Neuron (in vitro differentiated cells): ENCODE data around the gene ATRX.
"Not testable (repeated sequence)": the region's sequence is repeated elsewhere in the genome, so short reads cannot be mapped to it uniquely, and the experiment has no call there.

Experiments used
- H2AFZ ChIP-seq: one replicate; pipeline ENCODE4 v1.6.1; 2013; ENCODE audit warnings: low read depth, mild to moderate bottlenecking, inconsistent platforms, low read length, moderate library complexity
- H3K27me3 ChIP-seq: one replicate; pipeline ENCODE4 v1.6.1; 2013; ENCODE audit warnings: low read length; ENCODE audit not compliant: insufficient read depth
- H3K36me3 ChIP-seq: one replicate; pipeline ENCODE4 v1.6.1; 2013; ENCODE audit warnings: low read length; ENCODE audit not compliant: insufficient read depth
- H3K4me1 ChIP-seq: one replicate; pipeline ENCODE4 v1.6.1; 2013; ENCODE audit warnings: low read length; ENCODE audit not compliant: insufficient read depth
- H3K4me3 ChIP-seq: 2 replicates; pipeline ENCODE4 v1.5.1; 2013; ENCODE audit warnings: mild to moderate bottlenecking, low read length, moderate library complexity
- H3K9me3 ChIP-seq: one replicate; pipeline ENCODE4 v1.6.1; 2013; ENCODE audit warnings: low read length

Gene ATRX

DNA sequence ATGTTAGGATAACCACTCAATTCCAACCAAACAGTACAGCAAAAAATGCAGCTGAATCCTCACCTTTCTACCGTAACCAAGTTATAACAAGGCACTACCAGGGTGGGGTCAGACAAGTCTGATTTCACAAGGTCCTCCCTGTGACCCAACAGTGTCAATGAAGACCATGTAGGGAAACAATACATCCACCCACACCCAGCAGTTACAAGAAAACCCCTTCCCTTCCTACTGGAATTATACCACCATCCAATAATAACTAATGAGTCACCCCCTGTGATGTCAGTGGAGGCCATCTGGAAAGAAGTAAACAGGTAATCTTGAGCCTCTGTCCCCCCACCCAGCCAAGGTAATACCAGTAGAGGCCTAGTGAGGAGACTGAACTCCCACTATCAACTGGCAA lies 221.2 kb downstream of the ATRX start:
- Histone ChIP-seq H3K4me1 (no peaks in the 10 kb centered on the region), H3K27me3 (no peaks in the 10 kb centered on the region), H2AFZ (no peak overlapping the region), H3K4me3 (no peak overlapping the region), H3K36me3 (peaks cover 6% of the 10 kb centered on the region), H3K9me3 (peaks cover 4% of the 10 kb centered on the region)

DNA sequence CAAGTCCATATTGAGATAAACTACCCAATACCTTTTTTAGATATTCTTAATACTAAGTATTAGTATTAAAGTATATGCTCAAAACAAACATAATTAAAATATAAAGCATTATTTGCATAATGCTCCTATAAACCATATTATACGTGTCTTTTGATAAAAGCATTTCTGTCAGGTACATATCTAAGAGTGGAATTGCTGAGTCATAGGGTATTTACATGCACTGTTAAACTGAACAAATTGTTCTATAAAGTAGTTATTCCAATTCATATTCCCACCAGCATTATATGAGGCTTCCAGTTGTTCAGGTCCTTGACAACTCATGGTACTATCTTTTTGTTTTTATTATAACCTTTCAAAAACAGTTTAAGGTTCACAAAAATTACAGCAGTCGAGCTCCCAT lies 224.6 kb downstream of the ATRX start:
- Histone ChIP-seq H2AFZ (no peak overlapping the region), H3K4me3 (no peak overlapping the region), H3K36me3 (peaks cover 9% of the 10 kb centered on the region), H3K4me1 (no peaks in the 10 kb centered on the region), H3K9me3 (peaks cover 2% of the 10 kb centered on the region), H3K27me3 (no peaks in the 10 kb centered on the region)

DNA sequence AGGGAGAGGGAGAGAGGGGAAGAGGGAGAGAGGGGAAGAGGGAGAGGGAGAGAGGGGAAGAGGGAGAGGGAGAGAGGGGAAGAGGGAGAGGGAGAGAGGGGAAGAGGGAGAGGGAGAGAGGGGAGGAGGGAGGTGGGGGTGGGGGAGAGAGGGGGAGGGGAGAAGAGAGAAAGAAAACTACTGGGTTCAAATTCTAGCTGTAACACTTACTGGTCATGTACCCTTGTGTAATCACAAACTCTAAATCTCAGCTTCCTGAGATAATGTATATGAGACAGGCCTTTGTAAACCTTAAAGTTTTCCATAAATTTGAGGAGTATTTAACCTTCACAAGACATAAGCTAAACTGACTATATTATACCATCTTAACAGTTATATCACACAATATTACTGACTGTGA lies 229.7 kb downstream of the ATRX start:
- H3K9me3 ChIP-seq = no peaks in the 10 kb centered on the region
- H3K4me1 ChIP-seq = no peaks in the 10 kb centered on the region
- peaks cover 3% of the 10 kb centered on the region for H3K36me3 ChIP-seq
- H3K27me3 ChIP-seq = no peaks in the 10 kb centered on the region
- no peak overlapping the region for H3K4me3 ChIP-seq
- H2AFZ ChIP-seq = no peak overlapping the region

DNA sequence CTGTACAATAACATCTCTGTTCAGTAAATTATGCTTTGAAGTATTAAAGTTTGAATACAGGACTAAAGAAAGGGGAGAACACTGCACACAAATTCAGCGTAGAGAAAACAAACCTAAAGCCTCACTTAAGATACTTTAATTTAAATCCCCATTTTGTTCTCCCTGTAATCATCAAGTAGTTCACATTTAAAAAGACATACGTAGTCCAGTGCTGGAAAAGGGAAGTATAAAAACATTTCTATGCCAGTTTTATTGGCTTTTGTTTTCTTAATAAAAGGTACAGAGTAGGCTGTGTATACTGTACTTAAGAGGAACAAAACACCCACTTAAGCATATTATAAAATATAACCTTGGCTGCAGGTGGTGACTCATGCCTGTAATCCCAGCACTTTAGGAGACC lies 237.3 kb downstream of the ATRX start:
- no peak overlapping the region for H3K4me3 ChIP-seq
- H3K9me3 ChIP-seq = no peaks in the 10 kb centered on the region
- peaks cover 4% of the 10 kb centered on the region for H3K36me3 ChIP-seq
- no peaks in the 10 kb centered on the region for H3K27me3 ChIP-seq
- H2AFZ ChIP-seq = no peak overlapping the region
- H3K4me1 ChIP-seq = no peaks in the 10 kb centered on the region

DNA sequence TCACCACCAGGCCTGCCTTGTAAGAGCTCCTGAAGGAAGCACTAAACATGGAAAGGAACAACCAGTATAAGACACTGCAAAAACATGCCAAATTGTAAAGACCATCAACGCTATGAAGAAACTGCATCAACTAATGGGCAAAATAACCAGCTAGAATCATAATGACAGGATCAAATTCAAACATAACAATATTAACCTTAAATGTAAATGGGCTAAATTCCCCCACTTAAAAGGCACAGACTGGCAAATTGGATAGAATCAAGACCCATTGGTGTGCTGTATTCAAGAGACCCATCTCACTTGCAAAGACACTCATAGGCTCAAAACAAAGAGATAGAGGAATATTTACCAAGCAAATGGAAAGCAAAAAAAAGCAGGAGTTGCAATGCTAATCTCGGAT lies 246.2 kb downstream of the ATRX start:
- H3K4me3 ChIP-seq, H3K4me1 ChIP-seq, H3K36me3 ChIP-seq, H3K9me3 ChIP-seq, H3K27me3 ChIP-seq, H2AFZ ChIP-seq: not testable (repeated sequence)

DNA sequence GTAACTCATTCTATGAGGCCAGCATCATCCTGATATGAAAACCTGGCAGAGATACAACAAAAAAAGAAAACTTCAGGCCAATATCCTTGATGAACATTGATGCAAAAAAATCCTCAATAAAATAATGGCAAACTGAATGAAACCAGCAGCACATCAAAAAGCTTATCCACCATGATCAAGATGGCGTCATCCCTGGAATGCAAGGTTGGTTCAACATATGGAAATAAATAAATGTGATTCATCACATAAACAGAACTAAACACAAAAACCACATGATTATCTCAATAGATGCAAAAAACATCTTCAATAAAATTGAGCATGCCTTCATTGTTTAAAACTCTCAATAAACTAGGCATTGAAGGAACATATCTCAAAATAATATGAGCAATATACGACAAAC lies 254.8 kb downstream of the ATRX start:
- not testable (repeated sequence) for H3K4me1 ChIP-seq, H3K9me3 ChIP-seq, H2AFZ ChIP-seq, H3K36me3 ChIP-seq, H3K27me3 ChIP-seq, H3K4me3 ChIP-seq

DNA sequence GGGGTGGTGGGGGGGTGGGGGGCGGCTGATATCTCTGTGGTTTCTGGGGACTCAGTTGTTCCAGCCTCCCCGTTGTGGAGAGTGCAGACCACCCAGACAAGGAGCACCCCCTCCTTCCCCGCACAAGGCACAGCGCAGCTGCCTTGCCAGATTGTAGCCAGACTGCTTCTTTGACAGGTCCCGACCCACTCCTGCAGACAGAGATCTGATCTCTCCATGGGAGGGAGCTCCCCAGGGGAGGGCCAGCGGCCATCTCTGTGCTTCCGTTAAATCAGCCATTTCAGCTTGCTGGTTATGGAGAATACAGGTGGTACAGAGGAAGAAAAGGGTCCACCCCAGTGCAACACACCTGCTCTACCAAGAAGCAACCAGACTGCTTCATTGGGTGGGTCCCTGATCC lies 258.0 kb downstream of the ATRX start:
- Histone ChIP-seq H3K9me3 (no peaks in the 10 kb centered on the region), H3K4me1 (no peaks in the 10 kb centered on the region), H3K27me3 (no peaks in the 10 kb centered on the region), H2AFZ (no peak overlapping the region), H3K4me3 (no peak overlapping the region), H3K36me3 (peaks cover 3% of the 10 kb centered on the region)

DNA sequence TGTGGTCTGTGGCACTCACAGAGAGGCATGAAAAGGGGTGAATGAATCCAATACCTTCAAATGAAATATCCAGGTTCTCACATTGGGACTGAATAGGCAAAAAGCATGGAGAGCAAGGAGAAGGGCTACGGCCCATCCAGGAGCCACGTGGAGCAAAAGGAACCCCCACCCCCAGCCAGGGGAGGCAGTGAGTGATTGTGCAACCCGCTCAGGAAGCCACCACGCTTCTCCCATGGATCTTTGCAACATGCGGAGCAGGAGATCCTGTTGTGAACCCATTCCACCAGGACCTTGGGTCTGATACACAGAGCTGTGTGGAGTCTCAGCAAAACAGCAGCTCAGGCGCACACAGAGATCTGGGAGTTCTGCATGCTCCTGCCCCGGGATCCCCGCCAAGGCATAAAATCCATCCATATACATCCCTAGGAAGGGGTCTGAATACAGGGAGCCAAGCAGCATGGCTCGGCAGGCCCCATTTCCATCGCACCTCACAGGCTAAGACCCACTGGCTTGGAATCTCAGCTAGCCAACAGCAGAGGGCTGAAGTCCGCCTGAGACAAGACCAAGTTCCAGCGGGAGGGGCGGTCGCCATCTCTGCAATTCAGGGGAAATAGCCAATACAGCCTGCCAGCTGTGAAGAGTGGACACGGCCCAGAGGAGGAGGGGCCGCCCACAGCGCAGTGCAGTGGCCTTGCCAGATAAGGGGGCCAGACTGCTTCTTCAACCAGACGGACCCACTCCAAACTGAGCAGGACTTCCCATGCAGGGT lies 258.6 kb downstream of the ATRX start:
- no peak overlapping the region for H2AFZ ChIP-seq
- no peaks in the 10 kb centered on the region for H3K27me3 ChIP-seq
- no peaks in the 10 kb centered on the region for H3K4me1 ChIP-seq
- H3K36me3 ChIP-seq = peaks cover 4% of the 10 kb centered on the region
- H3K9me3 ChIP-seq = no peaks in the 10 kb centered on the region
- no peak overlapping the region for H3K4me3 ChIP-seq

DNA sequence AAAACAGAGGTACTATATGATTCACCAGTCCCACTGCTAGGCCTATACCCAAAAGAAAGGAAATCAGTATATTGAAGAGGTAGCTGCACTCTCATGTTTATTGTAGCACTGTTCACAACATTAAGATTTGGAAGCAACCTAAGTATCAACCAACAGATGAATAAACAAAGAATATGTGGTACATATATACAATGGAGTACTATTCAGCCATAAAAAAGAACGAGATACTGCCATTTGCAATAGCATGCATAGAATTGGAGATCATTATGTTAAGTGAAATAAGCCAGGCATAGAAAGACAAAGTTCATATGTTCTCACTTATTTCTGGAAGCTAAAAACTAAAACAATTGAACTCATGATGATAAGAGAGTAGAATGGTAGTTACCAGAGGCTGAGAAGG lies 266.3 kb downstream of the ATRX start:
- H3K4me1 ChIP-seq = no peaks in the 10 kb centered on the region

DNA sequence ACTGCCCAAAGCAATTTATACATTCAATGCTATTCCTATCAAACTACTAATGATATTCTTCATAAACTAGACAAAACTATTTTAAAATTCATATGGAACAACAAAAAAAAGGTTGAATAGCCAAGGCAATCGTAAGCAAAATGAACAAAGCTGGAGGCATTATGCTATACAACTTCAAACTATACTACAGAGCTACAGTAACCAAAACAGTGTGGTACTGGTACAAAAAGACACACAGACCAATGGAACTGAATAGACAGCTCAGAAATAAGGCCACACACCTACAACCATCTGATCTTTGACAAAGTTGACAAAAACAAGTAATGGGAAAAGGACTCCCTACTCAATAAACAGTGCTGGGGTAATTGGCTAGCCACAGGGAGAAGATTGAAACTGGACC lies 271.8 kb downstream of the ATRX start:
- peaks cover 9% of the 10 kb centered on the region for H3K9me3 ChIP-seq

More for the DNA sequence above, 266.3 kb downstream of the ATRX start:
- Histone ChIP-seq H3K36me3 (peaks cover 23% of the 10 kb centered on the region), H2AFZ (no peak overlapping the region), H3K4me3 (no peak overlapping the region), H3K27me3 (no peaks in the 10 kb centered on the region), H3K9me3 (peaks cover 9% of the 10 kb centered on the region)

DNA sequence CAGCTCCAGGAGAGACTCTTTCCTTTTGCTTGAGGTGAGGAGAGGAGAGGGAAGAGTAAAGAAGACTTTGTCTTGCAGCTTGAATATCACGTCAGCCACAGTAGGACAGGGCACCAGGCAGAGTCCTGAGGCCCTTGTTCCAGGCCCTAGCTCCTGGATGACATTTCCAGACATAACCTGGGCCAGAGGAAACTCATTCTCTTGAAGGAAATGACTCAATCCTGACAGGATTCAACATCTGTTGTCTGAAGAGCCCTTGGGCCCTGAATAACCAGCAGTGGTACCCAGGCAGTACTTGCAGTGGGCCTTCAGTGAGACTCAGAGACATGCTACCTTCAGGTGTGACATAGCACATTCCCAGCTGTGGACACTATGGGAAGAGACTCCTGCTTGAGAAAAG lies 276.0 kb downstream of the ATRX start:
- no peaks in the 10 kb centered on the region for H3K4me1 ChIP-seq
- no peak overlapping the region for H2AFZ ChIP-seq
- peaks cover 6% of the 10 kb centered on the region for H3K9me3 ChIP-seq
- H3K4me3 ChIP-seq = no peak overlapping the region
- H3K36me3 ChIP-seq = peaks cover 27% of the 10 kb centered on the region
- no peaks in the 10 kb centered on the region for H3K27me3 ChIP-seq

More for the DNA sequence above, 271.8 kb downstream of the ATRX start:
- Histone ChIP-seq H3K4me3 (no peak overlapping the region), H3K36me3 (peaks cover 14% of the 10 kb centered on the region), H3K27me3 (no peaks in the 10 kb centered on the region), H3K4me1 (no peaks in the 10 kb centered on the region), H2AFZ (no peak overlapping the region)

DNA sequence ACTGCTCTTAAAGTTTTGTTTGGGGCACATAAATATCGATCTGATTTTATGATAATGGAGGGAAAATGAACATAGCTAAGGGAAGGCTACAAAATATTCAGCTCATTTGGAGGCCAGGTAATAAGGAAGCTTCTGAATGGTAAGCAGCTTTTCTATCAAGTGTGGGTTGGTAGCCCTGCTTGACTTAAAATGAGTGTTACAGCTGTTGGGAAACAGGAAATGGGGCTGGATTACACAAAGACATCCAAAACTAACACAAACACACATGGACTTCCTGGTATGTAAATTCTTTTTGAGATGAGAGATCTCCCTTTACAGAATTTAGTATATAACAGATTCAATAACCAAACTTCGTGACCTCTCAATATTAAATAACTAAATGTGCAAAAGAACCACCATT lies 280.8 kb downstream of the ATRX start:
- H3K4me3 ChIP-seq = no peak overlapping the region
- no peaks in the 10 kb centered on the region for H3K4me1 ChIP-seq
- no peaks in the 10 kb centered on the region for H3K9me3 ChIP-seq
- H3K36me3 ChIP-seq = peaks cover 21% of the 10 kb centered on the region
- H2AFZ ChIP-seq = no peak overlapping the region
- no peaks in the 10 kb centered on the region for H3K27me3 ChIP-seq

DNA sequence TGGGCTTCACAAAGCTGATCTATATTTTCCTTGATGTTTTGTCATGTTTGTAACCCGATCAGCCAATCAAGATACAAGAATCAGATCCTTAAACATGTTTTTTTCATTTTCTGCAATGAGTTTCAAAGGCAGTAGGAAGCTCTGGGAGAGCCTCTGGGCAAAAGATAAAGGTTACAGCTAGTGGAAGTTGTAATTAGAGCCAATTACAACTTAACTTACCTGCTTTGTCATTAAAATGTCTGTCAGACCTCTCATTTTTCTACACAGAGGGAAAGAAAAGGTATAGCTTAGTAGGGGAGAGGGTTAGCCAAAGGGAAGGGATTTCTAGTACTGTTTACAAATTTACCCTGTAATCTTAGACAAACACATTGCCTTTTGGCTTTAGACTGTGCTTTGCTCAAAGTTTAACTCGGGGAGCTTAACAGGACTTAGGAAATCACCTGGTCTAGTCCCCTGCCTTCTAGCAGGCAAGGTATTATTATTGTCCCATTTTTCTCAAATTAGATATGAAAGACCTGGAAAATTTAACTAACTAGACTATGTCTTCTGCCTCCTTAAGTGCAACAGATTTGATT lies 283.0 kb downstream of the ATRX start:
- no peaks in the 10 kb centered on the region for H3K4me1 ChIP-seq
- no peaks in the 10 kb centered on the region for H3K9me3 ChIP-seq
- no peaks in the 10 kb centered on the region for H3K27me3 ChIP-seq
- peaks cover 4% of the 10 kb centered on the region for H3K36me3 ChIP-seq
- no peak overlapping the region for H3K4me3 ChIP-seq
- no peak overlapping the region for H2AFZ ChIP-seq

DNA sequence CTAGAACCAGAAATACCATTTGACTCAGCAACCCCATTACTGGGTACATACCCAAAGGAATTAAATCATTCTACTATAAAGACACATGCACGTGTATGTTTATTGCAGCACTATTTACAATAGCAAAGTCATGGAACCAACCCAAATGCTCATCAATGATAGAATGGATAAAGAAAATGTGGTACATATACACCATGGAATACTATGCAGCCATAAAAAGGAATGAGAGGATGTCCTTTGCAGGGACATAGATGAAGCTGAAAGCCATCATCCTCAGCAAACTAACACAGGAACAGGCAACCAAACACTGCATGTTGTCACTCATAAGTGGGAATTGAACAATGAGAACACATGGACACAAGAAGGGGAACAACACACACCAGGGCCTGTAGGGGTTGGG lies 285.9 kb downstream of the ATRX start:
- not testable (repeated sequence) for H3K9me3 ChIP-seq, H2AFZ ChIP-seq, H3K4me1 ChIP-seq, H3K27me3 ChIP-seq, H3K4me3 ChIP-seq, H3K36me3 ChIP-seq
